ENCODE results near the gene SETBP1.

SETBP1 gene

DNA sequence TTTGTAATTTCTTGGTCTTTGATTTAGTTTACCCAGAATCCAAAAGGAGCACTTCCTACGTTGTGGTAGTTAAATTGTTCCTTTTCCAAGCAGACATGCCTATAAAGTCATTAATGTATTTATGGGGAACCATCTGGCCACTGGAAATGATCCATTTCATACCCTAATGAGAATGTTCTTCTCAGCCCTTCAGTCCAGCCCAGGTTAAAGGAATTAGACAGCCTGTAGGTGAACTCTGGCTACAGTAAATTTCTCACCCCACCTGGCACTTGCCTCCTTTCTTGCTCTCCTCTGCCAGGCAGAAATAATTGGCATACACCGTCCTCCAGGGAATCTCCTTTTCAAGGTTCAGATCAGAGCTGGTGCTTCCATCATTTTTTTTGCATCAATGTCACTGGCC lies 121.1 kb downstream of the SETBP1 start:
- H3K4me3 ChIP-seq (ENCODE audit: low read depth, low read length), result no peak overlapping the region
- in situ Hi-C loops (cut with HindIII; ENCODE audit: low pct_ligation_motif_present, low sequenced_read_pairs), result no loop called here
- H3K27ac ChIP-seq, result no peak overlapping the region
- DNase-seq, result no peak
- H3K36me3 ChIP-seq (replicated peaks), result no peaks in the 10 kb centered on the region
- H3K27me3 ChIP-seq (replicated peaks), result no peaks in the 10 kb centered on the region
- TF ChIP-seq, protein P1, sequence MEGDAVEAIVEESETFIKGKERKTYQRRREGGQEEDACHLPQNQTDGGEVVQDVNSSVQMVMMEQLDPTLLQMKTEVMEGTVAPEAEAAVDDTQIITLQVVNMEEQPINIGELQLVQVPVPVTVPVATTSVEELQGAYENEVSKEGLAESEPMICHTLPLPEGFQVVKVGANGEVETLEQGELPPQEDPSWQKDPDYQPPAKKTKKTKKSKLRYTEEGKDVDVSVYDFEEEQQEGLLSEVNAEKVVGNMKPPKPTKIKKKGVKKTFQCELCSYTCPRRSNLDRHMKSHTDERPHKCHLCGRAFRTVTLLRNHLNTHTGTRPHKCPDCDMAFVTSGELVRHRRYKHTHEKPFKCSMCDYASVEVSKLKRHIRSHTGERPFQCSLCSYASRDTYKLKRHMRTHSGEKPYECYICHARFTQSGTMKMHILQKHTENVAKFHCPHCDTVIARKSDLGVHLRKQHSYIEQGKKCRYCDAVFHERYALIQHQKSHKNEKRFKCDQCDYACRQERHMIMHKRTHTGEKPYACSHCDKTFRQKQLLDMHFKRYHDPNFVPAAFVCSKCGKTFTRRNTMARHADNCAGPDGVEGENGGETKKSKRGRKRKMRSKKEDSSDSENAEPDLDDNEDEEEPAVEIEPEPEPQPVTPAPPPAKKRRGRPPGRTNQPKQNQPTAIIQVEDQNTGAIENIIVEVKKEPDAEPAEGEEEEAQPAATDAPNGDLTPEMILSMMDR (IDR thresholded peaks at IDR 0.05; ENCODE audit: low read depth, low read length, missing control alignments), result no peak

DNA sequence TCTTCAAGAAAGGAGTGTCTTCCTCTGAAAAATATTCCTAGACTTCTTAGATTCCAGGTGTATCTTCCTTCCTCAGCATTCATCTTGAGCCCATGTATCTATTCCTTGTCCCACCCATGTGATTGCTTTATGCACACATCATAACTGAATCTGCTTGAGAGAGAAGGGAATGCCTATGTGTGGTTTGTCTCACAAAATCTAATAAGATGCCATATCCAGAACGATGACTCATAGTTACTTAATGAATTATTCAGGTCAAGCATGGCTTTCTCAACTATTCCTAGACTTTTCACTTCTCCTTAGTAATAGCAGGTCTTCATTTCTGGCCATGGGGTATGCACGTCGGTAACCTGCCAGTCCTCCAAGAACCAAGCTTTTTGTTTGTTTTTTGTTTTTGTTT lies 121.8 kb downstream of the SETBP1 start:
- no peak for DNase-seq
- no peaks in the 10 kb centered on the region for H3K36me3 ChIP-seq (replicated peaks)
- no peaks in the 10 kb centered on the region for H3K27me3 ChIP-seq (replicated peaks)
- no peak overlapping the region for H3K4me3 ChIP-seq (ENCODE audit: low read depth, low read length)
- TF ChIP-seq, protein P1 (IDR thresholded peaks at IDR 0.05; ENCODE audit: low read depth, low read length, missing control alignments), result no peak
- in situ Hi-C loops (cut with HindIII; ENCODE audit: low pct_ligation_motif_present, low sequenced_read_pairs), result no loop called here
- peak overlapping the region; percentile 44 for H3K27ac ChIP-seq

DNA sequence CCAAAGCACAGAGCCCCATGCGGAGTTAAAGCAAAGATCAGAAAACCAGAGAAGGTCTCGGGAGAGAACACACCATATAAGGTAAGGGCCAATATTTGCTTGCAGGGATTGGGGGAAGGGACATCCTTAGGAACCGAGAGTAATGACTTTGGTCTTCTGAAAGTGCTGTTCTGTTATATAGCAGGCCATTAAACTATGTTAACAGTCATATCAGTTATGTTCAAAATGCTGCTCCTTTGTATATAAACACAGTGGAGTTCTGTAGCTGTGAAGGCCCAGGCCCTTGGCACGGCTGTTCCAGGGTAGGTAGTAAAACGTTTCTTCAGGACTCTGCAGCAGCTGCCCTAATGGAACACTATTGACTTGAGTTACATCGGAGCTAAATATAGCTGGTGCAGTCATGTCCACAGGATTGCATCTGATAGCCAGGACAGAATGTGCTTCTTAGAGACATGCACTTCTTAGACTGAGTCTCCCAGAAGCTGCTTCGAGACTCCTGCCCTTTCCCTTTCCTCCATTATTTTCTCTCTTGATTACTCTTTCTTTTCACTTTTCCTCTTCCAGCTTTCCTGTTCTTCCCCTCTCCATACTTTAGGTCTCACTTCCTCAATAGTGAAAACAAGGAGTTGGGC lies 122.4 kb downstream of the SETBP1 start:
- in situ Hi-C loops (cut with HindIII; ENCODE audit: low pct_ligation_motif_present, low sequenced_read_pairs), result no loop called here
- peak; percentile 85 for DNase-seq
- Histone ChIP-seq H3K27ac (peak overlapping the region; percentile 44), H3K27me3 (replicated peaks) (no peaks in the 10 kb centered on the region), H3K36me3 (replicated peaks) (no peaks in the 10 kb centered on the region), H3K4me3 (ENCODE audit: low read depth, low read length) (no peak overlapping the region)
- TF ChIP-seq, protein P1 (IDR thresholded peaks at IDR 0.05; ENCODE audit: low read depth, low read length, missing control alignments), result no peak

DNA sequence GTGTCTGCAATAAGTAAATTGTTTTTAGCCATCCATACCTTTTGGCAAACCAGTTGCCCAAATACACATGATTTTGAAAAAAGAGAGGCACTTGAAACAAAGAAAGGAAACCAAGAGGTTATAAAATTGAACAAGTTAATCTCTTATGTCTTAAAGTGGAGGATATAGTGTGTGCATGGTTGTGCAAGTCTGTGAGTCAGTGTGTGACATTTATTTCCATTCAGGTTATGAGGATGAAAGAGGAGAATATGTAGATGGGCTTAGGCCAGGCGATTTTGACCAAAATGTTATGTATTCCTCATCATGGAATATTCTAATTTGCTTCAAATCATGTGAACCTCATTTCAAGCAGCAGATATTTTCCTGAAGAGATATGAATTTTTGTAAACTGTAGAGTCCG lies 123.3 kb downstream of the SETBP1 start:
- in situ Hi-C loops (cut with HindIII; ENCODE audit: low pct_ligation_motif_present, low sequenced_read_pairs), result no loop called here
- Histone ChIP-seq H3K4me3 (ENCODE audit: low read depth, low read length) (no peak overlapping the region), H3K27ac (peak overlapping the region; percentile 44), H3K27me3 (replicated peaks) (no peaks in the 10 kb centered on the region), H3K36me3 (replicated peaks) (no peaks in the 10 kb centered on the region)
- TF ChIP-seq, protein P1 (IDR thresholded peaks at IDR 0.05; ENCODE audit: low read depth, low read length, missing control alignments), result no peak
- no peak for DNase-seq

DNA sequence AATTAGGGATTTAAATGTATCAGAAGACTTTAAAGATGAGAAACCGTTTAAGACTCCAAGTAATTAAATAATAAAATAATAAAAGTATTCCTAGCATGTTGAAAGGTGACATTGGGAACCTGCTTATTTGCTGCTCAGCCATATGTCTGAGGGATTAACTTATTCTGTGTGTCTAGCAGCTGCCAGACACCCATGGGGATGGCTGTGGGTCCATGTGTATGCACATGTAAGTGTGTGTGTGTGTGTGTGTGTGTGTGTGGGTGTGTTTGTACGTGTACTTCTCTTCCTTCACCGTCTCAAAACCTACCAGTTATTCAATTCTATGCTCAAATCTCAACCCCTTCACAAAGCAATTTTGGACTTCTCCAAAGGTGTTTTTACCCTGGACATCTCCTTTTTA lies 124.5 kb downstream of the SETBP1 start:
- Histone ChIP-seq H3K27me3 (replicated peaks) (no peaks in the 10 kb centered on the region), H3K27ac (no peak overlapping the region), H3K36me3 (replicated peaks) (no peaks in the 10 kb centered on the region), H3K4me3 (ENCODE audit: low read depth, low read length) (no peak overlapping the region)
- in situ Hi-C loops (cut with HindIII; ENCODE audit: low pct_ligation_motif_present, low sequenced_read_pairs), result no loop called here
- TF ChIP-seq, protein P1 (IDR thresholded peaks at IDR 0.05; ENCODE audit: low read depth, low read length, missing control alignments), result no peak
- no peak for DNase-seq

DNA sequence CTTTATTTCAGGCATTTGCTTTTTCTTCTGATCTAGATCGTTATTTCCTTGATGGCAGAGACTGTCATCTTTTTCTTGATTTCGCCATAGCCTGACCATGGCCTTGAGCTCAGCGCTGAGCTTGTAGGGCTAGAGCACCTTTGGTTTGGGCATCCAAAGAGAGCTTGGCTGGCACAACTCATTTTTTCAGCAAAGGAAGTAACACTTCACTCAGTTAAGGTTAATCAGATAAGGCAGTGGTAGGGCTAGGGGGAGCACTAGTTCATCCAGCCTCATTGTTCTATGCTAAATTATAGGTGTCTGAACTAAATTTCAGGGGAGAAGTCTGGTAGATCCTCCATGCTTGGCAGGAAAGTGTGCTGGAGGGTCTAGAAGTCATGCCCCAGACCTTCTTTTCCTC lies 125.0 kb downstream of the SETBP1 start:
- DNase-seq, result no peak

More for the DNA sequence above, 125.0 kb downstream of the SETBP1 start:
- in situ Hi-C loops (cut with HindIII; ENCODE audit: low pct_ligation_motif_present, low sequenced_read_pairs), result no loop called here
- H3K4me3 ChIP-seq (ENCODE audit: low read depth, low read length), result no peak overlapping the region
- H3K36me3 ChIP-seq (replicated peaks), result no peaks in the 10 kb centered on the region
- no peaks in the 10 kb centered on the region for H3K27me3 ChIP-seq (replicated peaks)
- TF ChIP-seq, protein P1 (IDR thresholded peaks at IDR 0.05; ENCODE audit: low read depth, low read length, missing control alignments), result no peak
- no peak overlapping the region for H3K27ac ChIP-seq
